ENCODE results near the gene HHIPL1. TPM values are rescaled to one million over a fixed set of nuclear protein-coding genes. Genes with fewer than 3 reads are reported as not detected.

HHIPL1 gene
- total RNA-seq, 1 experiment from 2014 or later: 2.6 TPM

DNA sequence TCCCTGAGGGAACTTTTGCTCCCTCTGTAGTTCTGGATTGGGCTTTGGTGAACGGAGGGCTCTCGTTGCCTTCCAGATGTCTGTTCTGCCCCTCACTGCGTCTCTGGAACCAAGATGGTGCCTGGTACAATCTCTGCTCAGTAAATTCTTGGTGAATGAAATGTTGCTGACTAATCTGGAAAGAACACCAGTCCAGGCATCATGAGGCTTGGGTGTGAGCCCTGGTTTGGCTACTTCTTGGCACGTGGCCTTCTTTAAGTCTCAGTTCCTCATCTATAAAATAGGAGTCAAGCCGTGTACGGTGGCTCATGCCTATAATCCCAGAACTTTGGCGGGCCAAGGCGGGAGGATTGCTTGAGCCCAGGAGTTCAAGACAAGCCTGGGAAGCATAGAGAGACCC is 4.3 kb downstream of the HHIPL1 start:
- Histone ChIP-seq H3K27me3 (ENCODE audit: insufficient read depth, low read length) (no peaks in the 10 kb centered on the region; the same call in 1 of the 2 replicates), H2AFZ (ENCODE audit: low read length) (no peak overlapping the region), H2BK15ac (ENCODE audit: low read depth, low read length) (no peak overlapping the region), H3K23ac (ENCODE audit: insufficient read length, low read depth, low read length) (no peak overlapping the region), H2BK12ac (ENCODE audit: insufficient read length, low read depth, low read length) (no peak overlapping the region), H2AK5ac (ENCODE audit: insufficient read length, low read length) (no peak overlapping the region), H2BK20ac (ENCODE audit: low read depth, low read length, poor library complexity, severe bottlenecking) (no peak overlapping the region), H3K4me2 (ENCODE audit: insufficient read depth, insufficient read length, low read length) (no peak overlapping the region), H3K9ac (ENCODE audit: extremely low read depth, insufficient read length, low read length) (no peak overlapping the region), H2BK120ac (ENCODE audit: low read depth, low read length, poor library complexity, severe bottlenecking) (no peak overlapping the region), H3K4me1 (ENCODE audit: insufficient read depth, low read length) (no peaks in the 10 kb centered on the region), H4K20me1 (ENCODE audit: control insufficient read depth, insufficient read depth, insufficient read length) (no peaks in the 10 kb centered on the region), H3K56ac (ENCODE audit: insufficient read length, low read depth, low read length) (no peak overlapping the region), H3K79me1 (ENCODE audit: insufficient read depth, low read depth, low read length, poor library complexity, severe bottlenecking) (no peaks in the 10 kb centered on the region), H3K4ac (ENCODE audit: low read depth, low read length) (no peak overlapping the region), H4K8ac (replicated peaks; ENCODE audit: insufficient read length, low read depth, low read length) (no peak overlapping the region), H4K5ac (ENCODE audit: insufficient read length, low read depth, low read length) (no peak overlapping the region), H3K14ac (ENCODE audit: insufficient read depth, low read length) (no peak overlapping the region; the same call in 1 of the 2 replicates), H3K79me2 (ENCODE audit: insufficient read depth, low read length) (no peaks in the 10 kb centered on the region), H3K18ac (ENCODE audit: insufficient read length, low read depth, low read length) (no peak overlapping the region), H2BK5ac (ENCODE audit: insufficient read length, low read length) (no peak overlapping the region), H3K27ac (ENCODE audit: insufficient read length, low read depth, low read length) (no peak overlapping the region), H3K9me3 (ENCODE audit: control insufficient read depth, low read depth, low read length) (no peaks in the 10 kb centered on the region), H3T11ph (ENCODE audit: low read length) (no peak overlapping the region), H3K23me2 (ENCODE audit: insufficient read length, low read depth, low read length, poor library complexity, severe bottlenecking) (peaks cover 4% of the 10 kb centered on the region), H4K91ac (ENCODE audit: insufficient read length, low read depth, low read length) (no peak overlapping the region)
- no peak for DNase-seq
- WGBS (ENCODE audit: extremely low coverage, insufficient read length, low lambda C conversion rate): no CpG with 5 or more reads among the region's 8 CpGs
- Mint-ChIP-seq H3K9me3 (no peaks in the 10 kb centered on the region), H3K27ac (no peak overlapping the region), H3K36me3 (ENCODE audit: insufficient read depth in 1 of 3, low read depth in 3 of 3) (no peaks in the 10 kb centered on the region), H3K4me3 (no peak overlapping the region; a peak in 1 of 5 replicates), H3K27me3 (ENCODE audit: low read depth) (peaks cover 25% of the 10 kb centered on the region), H3K4me1 (peaks cover under 1 to 15% of the 10 kb centered on the region in 2 experiments)
- TF ChIP-seq, protein P1, sequence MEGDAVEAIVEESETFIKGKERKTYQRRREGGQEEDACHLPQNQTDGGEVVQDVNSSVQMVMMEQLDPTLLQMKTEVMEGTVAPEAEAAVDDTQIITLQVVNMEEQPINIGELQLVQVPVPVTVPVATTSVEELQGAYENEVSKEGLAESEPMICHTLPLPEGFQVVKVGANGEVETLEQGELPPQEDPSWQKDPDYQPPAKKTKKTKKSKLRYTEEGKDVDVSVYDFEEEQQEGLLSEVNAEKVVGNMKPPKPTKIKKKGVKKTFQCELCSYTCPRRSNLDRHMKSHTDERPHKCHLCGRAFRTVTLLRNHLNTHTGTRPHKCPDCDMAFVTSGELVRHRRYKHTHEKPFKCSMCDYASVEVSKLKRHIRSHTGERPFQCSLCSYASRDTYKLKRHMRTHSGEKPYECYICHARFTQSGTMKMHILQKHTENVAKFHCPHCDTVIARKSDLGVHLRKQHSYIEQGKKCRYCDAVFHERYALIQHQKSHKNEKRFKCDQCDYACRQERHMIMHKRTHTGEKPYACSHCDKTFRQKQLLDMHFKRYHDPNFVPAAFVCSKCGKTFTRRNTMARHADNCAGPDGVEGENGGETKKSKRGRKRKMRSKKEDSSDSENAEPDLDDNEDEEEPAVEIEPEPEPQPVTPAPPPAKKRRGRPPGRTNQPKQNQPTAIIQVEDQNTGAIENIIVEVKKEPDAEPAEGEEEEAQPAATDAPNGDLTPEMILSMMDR (conservative IDR thresholded peaks at IDR 0.05): no peak

All from H9 (cell line).